ENCODE results near the gene MARS2.

MARS2 gene

GRCh38 chr2:197705121-197705911, at the start of gene MARS2:
TSS of gene MARS2 (plus strand) at chr2:197705369. CDS start at chr2:197705406, 37 bp downstream.
- Histone ChIP-seq H3F3A (ENCODE audit: insufficient read depth) (no peaks in the 10 kb centered on the region), H3K36me3 (ENCODE audit: low read length) (peaks cover 9% of the 10 kb centered on the region), H2AFZ (ENCODE audit: low read depth, low read length, severe bottlenecking) (peak within 1 kb of the TSS; percentile 99), H4K20me1 (ENCODE audit: low read depth, low read length) (peaks cover 15% of the 10 kb centered on the region), H3K4me3 (ENCODE audit: insufficient read depth, low read length, poor library complexity, severe bottlenecking) (peak within 1 kb of the TSS; percentile 88), H3K79me2 (ENCODE audit: insufficient read depth, low read length) (peaks cover 48% of the 10 kb centered on the region), H3K9me2 (replicated peaks; ENCODE audit: insufficient read depth, low read length) (no peaks in the 10 kb centered on the region), H3K9me3 (ENCODE audit: insufficient read depth, low read length) (no peaks in the 10 kb centered on the region), H3K27me3 (ENCODE audit: low read length) (no peaks in the 10 kb centered on the region), H3K9ac (ENCODE audit: low read length) (peak within 1 kb of the TSS; percentile 82), H3K27ac (ENCODE audit: low read depth, low read length) (peak within 1 kb of the TSS; percentile 59), H3K4me2 (ENCODE audit: low read depth, low read length, poor library complexity, severe bottlenecking) (peak within 1 kb of the TSS; percentile 98)
- no peak for TF ChIP-seq EZH2phosphoT487 (conservative IDR thresholded peaks at IDR 0.05; ENCODE audit: low read length)
- TF ChIP-seq, protein P1, sequence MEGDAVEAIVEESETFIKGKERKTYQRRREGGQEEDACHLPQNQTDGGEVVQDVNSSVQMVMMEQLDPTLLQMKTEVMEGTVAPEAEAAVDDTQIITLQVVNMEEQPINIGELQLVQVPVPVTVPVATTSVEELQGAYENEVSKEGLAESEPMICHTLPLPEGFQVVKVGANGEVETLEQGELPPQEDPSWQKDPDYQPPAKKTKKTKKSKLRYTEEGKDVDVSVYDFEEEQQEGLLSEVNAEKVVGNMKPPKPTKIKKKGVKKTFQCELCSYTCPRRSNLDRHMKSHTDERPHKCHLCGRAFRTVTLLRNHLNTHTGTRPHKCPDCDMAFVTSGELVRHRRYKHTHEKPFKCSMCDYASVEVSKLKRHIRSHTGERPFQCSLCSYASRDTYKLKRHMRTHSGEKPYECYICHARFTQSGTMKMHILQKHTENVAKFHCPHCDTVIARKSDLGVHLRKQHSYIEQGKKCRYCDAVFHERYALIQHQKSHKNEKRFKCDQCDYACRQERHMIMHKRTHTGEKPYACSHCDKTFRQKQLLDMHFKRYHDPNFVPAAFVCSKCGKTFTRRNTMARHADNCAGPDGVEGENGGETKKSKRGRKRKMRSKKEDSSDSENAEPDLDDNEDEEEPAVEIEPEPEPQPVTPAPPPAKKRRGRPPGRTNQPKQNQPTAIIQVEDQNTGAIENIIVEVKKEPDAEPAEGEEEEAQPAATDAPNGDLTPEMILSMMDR (IDR thresholded peaks at IDR 0.05; ENCODE audit: insufficient read depth, low read length, poor library complexity, severe bottlenecking): no peak

GRCh38 chr2:197657562-197657961, 47.6 kb upstream of the MARS2 start:
- TF ChIP-seq, protein P1 (IDR thresholded peaks at IDR 0.05; ENCODE audit: insufficient read depth, low read length, poor library complexity, severe bottlenecking): no peak
- no peak for TF ChIP-seq EZH2phosphoT487 (conservative IDR thresholded peaks at IDR 0.05; ENCODE audit: low read length)
- H3K9me2 ChIP-seq (replicated peaks; ENCODE audit: insufficient read depth, low read length): no peaks in the 10 kb centered on the region
- no peak overlapping the region for H3K27ac ChIP-seq (ENCODE audit: low read depth, low read length)
- no peak overlapping the region for H3K4me3 ChIP-seq (ENCODE audit: insufficient read depth, low read length, poor library complexity, severe bottlenecking)
- H3F3A ChIP-seq (ENCODE audit: insufficient read depth): no peaks in the 10 kb centered on the region
- H4K20me1 ChIP-seq (ENCODE audit: low read depth, low read length): no peaks in the 10 kb centered on the region
- H3K9me3 ChIP-seq (ENCODE audit: insufficient read depth, low read length): no peaks in the 10 kb centered on the region
- H3K9ac ChIP-seq (ENCODE audit: low read length): no peak overlapping the region
- no peaks in the 10 kb centered on the region for H3K36me3 ChIP-seq (ENCODE audit: low read length)
- H2AFZ ChIP-seq (ENCODE audit: low read depth, low read length, severe bottlenecking): no peak overlapping the region
- H3K79me2 ChIP-seq (ENCODE audit: insufficient read depth, low read length): no peaks in the 10 kb centered on the region
- no peaks in the 10 kb centered on the region for H3K27me3 ChIP-seq (ENCODE audit: low read length)
- no peak overlapping the region for H3K4me2 ChIP-seq (ENCODE audit: low read depth, low read length, poor library complexity, severe bottlenecking)

GRCh38 chr2:197661626-197662025, 43.5 kb upstream of the MARS2 start:
- Histone ChIP-seq H3K9ac (ENCODE audit: low read length) (no peak overlapping the region), H4K20me1 (ENCODE audit: low read depth, low read length) (no peaks in the 10 kb centered on the region), H3K9me2 (replicated peaks; ENCODE audit: insufficient read depth, low read length) (no peaks in the 10 kb centered on the region), H3K27me3 (ENCODE audit: low read length) (no peaks in the 10 kb centered on the region), H3K4me2 (ENCODE audit: low read depth, low read length, poor library complexity, severe bottlenecking) (no peak overlapping the region), H3K79me2 (ENCODE audit: insufficient read depth, low read length) (no peaks in the 10 kb centered on the region), H3K36me3 (ENCODE audit: low read length) (no peaks in the 10 kb centered on the region), H3K4me3 (ENCODE audit: insufficient read depth, low read length, poor library complexity, severe bottlenecking) (no peak overlapping the region), H2AFZ (ENCODE audit: low read depth, low read length, severe bottlenecking) (no peak overlapping the region), H3K9me3 (ENCODE audit: insufficient read depth, low read length) (no peaks in the 10 kb centered on the region), H3K27ac (ENCODE audit: low read depth, low read length) (no peak overlapping the region), H3F3A (ENCODE audit: insufficient read depth) (no peaks in the 10 kb centered on the region)
- TF ChIP-seq, protein P1 (IDR thresholded peaks at IDR 0.05; ENCODE audit: insufficient read depth, low read length, poor library complexity, severe bottlenecking): no peak
- no peak for TF ChIP-seq EZH2phosphoT487 (conservative IDR thresholded peaks at IDR 0.05; ENCODE audit: low read length)
